HG02610 (cell line): ENCODE measurements around the gene AGBL4.
"Not testable (repeated sequence)": the region's sequence is repeated elsewhere in the genome, so short reads cannot be mapped to it uniquely, and the experiment has no call there.

Experiments
- ATAC-seq: cut with Tn5 transposase; IDR thresholded peaks from one replicate; pipeline ENCODE4 v1.9.1; 2021; ENCODE audit warnings: mild to moderate bottlenecking, moderate library complexity; ENCODE audit not compliant: unreplicated experiment

The AGBL4 gene

DNA sequence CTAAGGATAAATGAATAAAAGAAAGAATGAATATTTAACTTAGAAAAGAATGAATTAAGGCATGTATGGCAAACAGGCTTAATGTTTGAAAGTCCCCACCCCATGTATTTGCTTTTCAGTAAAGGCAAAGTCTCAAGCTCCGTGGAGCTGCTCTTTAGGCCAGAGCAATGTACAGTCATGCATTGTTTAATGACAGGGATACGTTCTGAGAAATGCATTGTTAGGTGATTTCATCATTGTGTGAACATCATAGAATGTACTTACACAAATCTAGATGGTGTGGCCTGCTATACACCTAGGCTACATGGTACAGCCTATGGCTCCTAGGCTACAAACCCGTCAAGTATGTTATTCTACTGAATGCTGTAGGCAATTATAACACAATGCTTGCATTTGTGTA lies 1500.2 kb downstream of the AGBL4 start:
- ATAC-seq = no peak

DNA sequence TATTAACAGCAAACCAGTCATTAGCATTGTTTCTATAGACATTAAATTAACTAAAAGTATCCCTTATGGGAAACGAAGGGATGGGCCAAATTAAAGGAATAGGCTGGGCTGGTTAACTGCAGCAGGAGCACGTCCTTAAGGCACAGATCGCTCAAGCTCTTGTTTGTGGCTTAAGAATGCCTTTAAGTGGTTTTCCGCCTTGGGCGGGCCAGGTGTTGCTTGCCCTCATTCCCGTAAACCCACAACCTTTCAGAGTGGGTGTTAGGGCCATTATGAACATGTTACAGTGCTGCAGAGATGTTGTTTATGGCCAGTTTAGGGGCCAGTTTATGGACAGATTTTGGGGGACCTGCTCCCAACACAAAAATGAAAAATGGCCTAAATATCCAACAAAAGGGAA lies 1503.9 kb downstream of the AGBL4 start:
- ATAC-seq = not testable (repeated sequence)

DNA sequence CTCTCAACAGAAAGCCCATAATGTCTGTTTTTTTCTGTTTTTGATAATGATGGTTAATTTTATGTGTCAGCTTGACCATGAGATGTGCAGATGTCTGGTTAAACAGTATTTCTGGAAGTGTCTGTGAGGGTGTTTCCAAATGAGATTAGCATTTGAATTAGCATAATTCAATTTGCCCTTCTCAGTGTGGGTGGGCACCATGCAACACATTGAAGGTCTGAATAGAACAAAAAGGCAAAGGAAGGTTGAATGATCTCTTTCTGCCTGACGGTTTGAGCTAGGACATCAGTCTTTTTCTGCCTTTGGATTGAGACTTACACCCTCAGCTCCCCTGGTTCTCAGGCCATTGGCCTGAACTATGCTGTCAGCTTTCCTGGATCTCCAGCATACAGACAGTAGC lies 1516.9 kb downstream of the AGBL4 start:
- ATAC-seq = no peak

GRCh38 chr1:48500541-48501450 lies 1523.0 kb downstream of the AGBL4 start:
- ATAC-seq = no peak

DNA sequence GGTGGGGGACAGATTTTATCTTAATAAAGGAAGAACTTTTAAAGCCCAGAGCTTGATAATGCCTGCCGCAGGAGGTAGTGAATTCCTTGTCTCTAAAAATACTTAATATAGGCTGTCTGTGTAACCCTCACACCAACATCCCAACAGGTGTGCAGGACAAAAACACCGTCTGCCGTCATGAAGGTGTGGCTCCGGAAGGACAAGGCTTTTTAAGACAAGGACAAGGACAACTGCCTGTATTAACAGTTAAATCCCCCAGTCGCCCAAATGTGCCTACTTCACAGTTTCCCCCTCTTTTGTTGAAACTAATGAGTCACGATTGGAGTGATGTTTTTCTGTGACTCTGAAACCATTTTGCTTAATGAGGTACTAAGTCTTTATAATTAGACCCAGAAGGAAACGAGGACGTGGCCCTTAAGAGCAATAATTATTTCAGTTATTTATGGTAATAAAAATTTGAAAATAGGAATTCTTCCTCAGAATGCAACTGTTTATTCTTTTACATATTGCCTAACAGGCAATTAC lies 1524.5 kb downstream of the AGBL4 start:
- ATAC-seq = no peak

DNA sequence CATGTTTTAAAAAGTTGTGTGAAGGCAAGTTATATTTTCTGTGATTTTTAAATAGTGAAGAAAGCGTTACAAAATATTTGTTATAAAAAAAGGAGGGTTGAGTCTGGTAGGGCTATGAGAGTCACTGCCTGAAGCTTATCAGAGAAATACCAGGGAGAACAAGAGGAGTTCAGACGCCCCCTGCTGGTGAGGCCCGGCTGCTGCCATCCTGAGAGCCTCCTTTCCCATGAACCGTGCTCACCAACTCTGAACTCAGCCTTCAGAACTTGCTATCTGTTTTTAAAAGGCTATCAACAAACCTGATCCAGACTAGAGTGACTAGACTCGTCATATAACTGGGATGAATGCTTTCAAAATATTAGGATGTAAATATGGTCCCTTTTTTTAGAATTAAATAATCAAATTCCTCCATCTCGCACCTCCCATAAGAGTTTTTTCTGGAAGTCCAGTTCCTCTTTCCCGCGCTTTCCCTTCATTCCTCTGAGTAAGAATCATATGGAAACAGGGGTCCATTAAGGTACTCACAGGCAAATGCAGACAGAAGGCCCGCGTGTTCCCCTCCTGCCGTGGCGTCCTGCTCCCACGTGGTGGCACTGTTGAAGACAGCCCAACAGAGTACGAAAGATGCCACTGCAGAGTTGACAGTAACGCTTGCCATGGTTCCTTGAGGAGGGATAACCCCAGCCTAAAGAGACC lies 1525.5 kb downstream of the AGBL4 start:
- peak; percentile 89 for ATAC-seq

DNA sequence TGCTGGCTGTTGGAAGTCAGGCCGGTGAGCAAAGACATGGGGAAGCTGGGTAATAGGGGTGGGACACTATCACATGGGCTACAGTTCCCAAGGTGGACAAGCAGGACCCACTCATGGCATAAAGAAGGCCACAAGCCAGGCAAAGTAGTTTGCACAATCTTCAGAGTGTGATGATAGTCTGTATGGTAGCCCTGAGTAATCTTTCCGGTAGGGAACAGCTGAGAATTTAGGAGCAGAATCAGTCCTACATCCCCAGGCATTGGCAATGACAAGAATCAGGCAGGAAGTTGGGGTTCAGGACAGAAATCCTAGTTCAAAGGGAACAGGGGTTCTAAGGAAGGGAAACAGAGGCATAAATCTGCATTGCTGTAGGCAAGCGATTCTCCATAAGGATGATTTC lies 1527.8 kb downstream of the AGBL4 start:
- no peak for ATAC-seq

- no peak for ATAC-seq
Observed at GRCh38 chr1:48495166-48495565, 1528.6 kb downstream of the AGBL4 start.

- ATAC-seq = no peak
Observed at GRCh38 chr1:48493970-48494769, 1529.6 kb downstream of the AGBL4 start.

GRCh38 chr1:48493041-48493440 lies 1530.7 kb downstream of the AGBL4 start:
- no peak for ATAC-seq

DNA sequence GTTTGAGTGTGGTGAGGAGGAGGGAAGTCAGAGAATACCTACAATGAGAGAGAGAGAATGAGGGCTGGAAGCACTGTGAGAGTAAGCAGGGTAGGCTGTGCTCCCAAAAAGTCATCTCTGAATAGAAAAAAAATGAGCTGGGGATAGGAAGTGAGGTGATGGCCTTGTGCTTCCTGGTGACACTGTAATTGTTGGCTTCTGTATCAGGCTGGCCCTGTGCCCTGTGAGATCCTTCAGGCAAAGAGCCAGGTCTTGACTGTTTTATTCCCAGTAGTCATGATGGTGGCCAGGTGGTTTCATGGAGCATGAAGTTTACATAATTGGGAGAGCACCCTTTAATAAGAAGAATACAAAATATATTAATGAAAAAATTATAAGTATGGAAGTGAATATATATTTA lies 1531.4 kb downstream of the AGBL4 start:
- ATAC-seq = no peak

DNA sequence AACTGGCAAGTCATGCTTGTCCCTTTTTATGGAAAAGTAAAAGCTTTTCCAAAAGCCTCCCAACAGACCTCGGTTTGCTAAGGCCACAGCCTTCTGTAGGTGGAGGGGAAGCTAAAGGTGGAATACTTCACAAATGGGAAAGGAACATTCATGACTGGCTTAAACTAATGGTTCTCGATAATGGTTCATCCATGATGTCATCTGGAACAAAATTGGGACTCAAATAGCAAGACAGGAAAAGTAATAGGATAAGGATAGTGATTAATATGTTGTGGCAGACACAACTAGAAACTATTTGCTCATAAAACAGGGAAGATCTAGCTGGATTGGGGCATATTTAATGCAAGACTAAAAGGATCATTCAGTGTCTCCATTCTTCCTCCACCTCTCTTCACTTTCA lies 1535.0 kb downstream of the AGBL4 start:
- no peak for ATAC-seq
